Smooth muscle cell (in vitro differentiated cells): ENCODE results near the gene ZMIZ1. TPM values are rescaled to one million over a fixed set of nuclear protein-coding genes. Genes with fewer than 3 reads are reported as not detected.

Experiments used
- DNase-seq: peaks from one replicate; lab custom pipeline; 2025; ENCODE audit not compliant: unreplicated experiment; lab: John Stamatoyannopoulos, UW
- H2AFZ ChIP-seq: fragments of 200-600 bp; sonication (generic); 2 replicates; pipeline ENCODE4 v1.6.0; 2016; ENCODE audit warnings: antibody characterized with exemption, low read depth, mild to moderate bottlenecking
- H3F3A ChIP-seq: fragments of 200-600 bp; sonication (generic); 2 replicates; pipeline ENCODE4 v1.6.0; 2017; ENCODE audit warnings: antibody characterized with exemption, low read depth
- H3K27ac ChIP-seq: fragments of 200-600 bp; sonication (generic); 2 replicates; pipeline ENCODE4 v1.5.1; 2016; ENCODE audit warnings: low read depth, mild to moderate bottlenecking
- H3K27me3 ChIP-seq: fragments of 200-600 bp; sonication (generic); 2 replicates; pipeline ENCODE4 v1.6.1; 2016; ENCODE audit warnings: low read depth, mild to moderate bottlenecking
- H3K36me3 ChIP-seq: fragments of 200-600 bp; sonication (generic); 2 replicates; pipeline ENCODE4 v1.5.1; 2016; ENCODE audit warnings: low read depth
- H3K4me1 ChIP-seq: fragments of 200-600 bp; sonication (generic); 2 replicates; pipeline ENCODE4 v1.5.1; 2016; ENCODE audit warnings: low read depth
- H3K4me2 ChIP-seq: fragments of 200-600 bp; sonication (generic); 2 replicates; pipeline ENCODE4 v1.6.0; 2016; ENCODE audit warnings: mild to moderate bottlenecking
- H3K4me3 ChIP-seq: fragments of 200-600 bp; sonication (generic); 2 replicates; pipeline ENCODE4 v1.5.1; 2016; ENCODE audit warnings: mild to moderate bottlenecking
- H3K79me2 ChIP-seq: fragments of 200-600 bp; sonication (generic); 2 replicates; pipeline ENCODE4 v1.6.0; 2016; ENCODE audit warnings: low read depth, mild to moderate bottlenecking
- H3K9ac ChIP-seq: fragments of 200-600 bp; sonication (generic); 2 replicates; pipeline ENCODE4 v1.6.0; 2016; ENCODE audit warnings: low read depth
- H3K9me3 ChIP-seq: fragments of 200-600 bp; sonication (generic); replicated peaks from 2 replicates; pipeline ENCODE4 v1.5.1; 2016; ENCODE audit warnings: low read depth
- H4K20me1 ChIP-seq: fragments of 200-600 bp; sonication (generic); 2 replicates; pipeline ENCODE4 v1.6.0; 2016; ENCODE audit warnings: low read depth
- WGBS: methylation state at CpG from one replicate; pipeline ENCODE4 v1.1.7; 2016; ENCODE audit warnings: low lambda C conversion rate; 5-methylcytosine and 5-hydroxymethylcytosine counted together
- polyA plus RNA-seq: library from polyadenylated mRNA; unstranded; fragments of >200 nt; fragmentation: Nextera tagmentation; extraction: Ambion mirVana; gene quantifications from 2 replicates; pipeline ENCODE4 v1.2.1, GENCODE V29; 2016
- total RNA-seq: library from RNA; depleted of rRNA; stranded (reverse); fragments of >200 nt; gene quantifications from 2 replicates; pipeline ENCODE4 v1.2.3, GENCODE V29; 2014
- TF ChIP-seq, protein P1 (sequence below): fragments of 200-600 bp; sonication (generic); IDR thresholded peaks from 2 replicates; pipeline ENCODE4 v1.5.1; 2017; ENCODE audit warnings: borderline replicate concordance, mild to moderate bottlenecking, antibody characterized with exemption; ENCODE audit not compliant: insufficient read depth, poor library complexity, severe bottlenecking

ZMIZ1 gene
- total and polyA plus RNA-seq, 2 experiments from 2014 or later, result 24.2 to 31.3 TPM

- peaks cover 11% of the 10 kb centered on the region for H3F3A ChIP-seq
- TF ChIP-seq, protein P1, sequence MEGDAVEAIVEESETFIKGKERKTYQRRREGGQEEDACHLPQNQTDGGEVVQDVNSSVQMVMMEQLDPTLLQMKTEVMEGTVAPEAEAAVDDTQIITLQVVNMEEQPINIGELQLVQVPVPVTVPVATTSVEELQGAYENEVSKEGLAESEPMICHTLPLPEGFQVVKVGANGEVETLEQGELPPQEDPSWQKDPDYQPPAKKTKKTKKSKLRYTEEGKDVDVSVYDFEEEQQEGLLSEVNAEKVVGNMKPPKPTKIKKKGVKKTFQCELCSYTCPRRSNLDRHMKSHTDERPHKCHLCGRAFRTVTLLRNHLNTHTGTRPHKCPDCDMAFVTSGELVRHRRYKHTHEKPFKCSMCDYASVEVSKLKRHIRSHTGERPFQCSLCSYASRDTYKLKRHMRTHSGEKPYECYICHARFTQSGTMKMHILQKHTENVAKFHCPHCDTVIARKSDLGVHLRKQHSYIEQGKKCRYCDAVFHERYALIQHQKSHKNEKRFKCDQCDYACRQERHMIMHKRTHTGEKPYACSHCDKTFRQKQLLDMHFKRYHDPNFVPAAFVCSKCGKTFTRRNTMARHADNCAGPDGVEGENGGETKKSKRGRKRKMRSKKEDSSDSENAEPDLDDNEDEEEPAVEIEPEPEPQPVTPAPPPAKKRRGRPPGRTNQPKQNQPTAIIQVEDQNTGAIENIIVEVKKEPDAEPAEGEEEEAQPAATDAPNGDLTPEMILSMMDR, result no peak
- no peak overlapping the region for H2AFZ ChIP-seq
- DNase-seq, result no peak
- H3K4me3 ChIP-seq, result no peak overlapping the region
- peak overlapping the region; percentile 80 for H3K4me2 ChIP-seq
- H4K20me1 ChIP-seq, result peaks cover 98% of the 10 kb centered on the region
- no peaks in the 10 kb centered on the region for H3K36me3 ChIP-seq
- H3K4me1 ChIP-seq, result peaks cover 36% of the 10 kb centered on the region
- no peaks in the 10 kb centered on the region for H3K9me3 ChIP-seq
- WGBS, result 41% methylated on average over 12 of the region's 12 CpGs
- H3K27me3 ChIP-seq, result no peaks in the 10 kb centered on the region
- peaks cover 93% of the 10 kb centered on the region for H3K79me2 ChIP-seq
- peak overlapping the region; percentile 99 for H3K27ac ChIP-seq
- H3K9ac ChIP-seq, result peak overlapping the region; percentile 88
Measured at GRCh38 chr10:79081353-79082034, 12.7 kb downstream of the ZMIZ1 start.

- DNase-seq, result no peak
- Histone ChIP-seq H3K27me3 (no peaks in the 10 kb centered on the region), H3K4me1 (peaks cover 36% of the 10 kb centered on the region), H3K27ac (peak overlapping the region; percentile 99), H3F3A (peaks cover 11% of the 10 kb centered on the region), H3K79me2 (peaks cover 93% of the 10 kb centered on the region), H2AFZ (no peak overlapping the region), H3K9ac (peak overlapping the region; percentile 76), H3K4me2 (peak overlapping the region; percentile 18), H3K4me3 (no peak overlapping the region), H3K36me3 (no peaks in the 10 kb centered on the region), H3K9me3 (no peaks in the 10 kb centered on the region), H4K20me1 (peaks cover 98% of the 10 kb centered on the region)
- 98% methylated on average over 6 of the region's 6 CpGs for WGBS
- TF ChIP-seq, protein P1, result no peak
Measured at GRCh38 chr10:79082035-79082373, 13.2 kb downstream of the ZMIZ1 start.

GRCh38 chr10:79082631-79083596 lies 14.1 kb downstream of the ZMIZ1 start:
- no peak for DNase-seq

More at GRCh38 chr10:79082631-79083596, 14.1 kb downstream of the ZMIZ1 start:
- no peaks in the 10 kb centered on the region for H3K27me3 ChIP-seq
- peaks cover 36% of the 10 kb centered on the region for H3K4me1 ChIP-seq
- peaks cover 11% of the 10 kb centered on the region for H3F3A ChIP-seq
- peaks cover 98% of the 10 kb centered on the region for H4K20me1 ChIP-seq
- H3K4me3 ChIP-seq, result no peak overlapping the region
- peaks cover 93% of the 10 kb centered on the region for H3K79me2 ChIP-seq
- no peaks in the 10 kb centered on the region for H3K36me3 ChIP-seq
- no peaks in the 10 kb centered on the region for H3K9me3 ChIP-seq
- peak overlapping the region; percentile 76 for H3K9ac ChIP-seq
- H3K27ac ChIP-seq, result peak overlapping the region; percentile 99
- TF ChIP-seq, protein P1, result no peak
- WGBS, result 90% methylated on average over 8 of the region's 8 CpGs
- H3K4me2 ChIP-seq, result peak overlapping the region; percentile 18
- H2AFZ ChIP-seq, result no peak overlapping the region
